HG03460 (cell line): ENCODE measurements around the gene TKT.

Source experiments
- ATAC-seq: cut with Tn5 transposase; IDR thresholded peaks from one replicate; pipeline ENCODE4 v1.9.1; 2021; ENCODE audit not compliant: unreplicated experiment

The TKT gene

GRCh38 chr3:53199834-53200233 lies 56.0 kb downstream of the TKT start:
- no peak for ATAC-seq

GRCh38 chr3:53198996-53199395 lies 56.8 kb downstream of the TKT start:
- ATAC-seq = no peak

GRCh38 chr3:53198256-53198977 lies 57.4 kb downstream of the TKT start:
- no peak for ATAC-seq

GRCh38 chr3:53196575-53197407 lies 59.0 kb downstream of the TKT start:
- no peak for ATAC-seq

- no peak for ATAC-seq
Measured at GRCh38 chr3:53195602-53196574, 59.9 kb downstream of the TKT start.

GRCh38 chr3:53195066-53195450 lies 60.8 kb downstream of the TKT start:
- no peak for ATAC-seq

GRCh38 chr3:53194210-53195065 lies 61.4 kb downstream of the TKT start:
- no peak for ATAC-seq

GRCh38 chr3:53193466-53194209 lies 62.2 kb downstream of the TKT start:
- no peak for ATAC-seq

- ATAC-seq = no peak
Measured at GRCh38 chr3:53192608-53193007, 63.2 kb downstream of the TKT start.

- no peak for ATAC-seq
Measured at GRCh38 chr3:53191836-53192480, 63.9 kb downstream of the TKT start.

GRCh38 chr3:53190659-53191058 lies 65.2 kb downstream of the TKT start:
- peak; percentile 55 for ATAC-seq

- ATAC-seq = no peak
Measured at GRCh38 chr3:53189276-53189675, 66.5 kb downstream of the TKT start.

GRCh38 chr3:53188720-53189119 lies 67.1 kb downstream of the TKT start:
- no peak for ATAC-seq

GRCh38 chr3:53188136-53188685 lies 67.6 kb downstream of the TKT start:
- ATAC-seq = no peak

GRCh38 chr3:53187430-53187829 lies 68.4 kb downstream of the TKT start:
- ATAC-seq = no peak

GRCh38 chr3:53186726-53187125 lies 69.1 kb downstream of the TKT start:
- no peak for ATAC-seq

GRCh38 chr3:53185761-53186465 lies 69.9 kb downstream of the TKT start:
- ATAC-seq = no peak

- no peak for ATAC-seq
Measured at GRCh38 chr3:53184701-53185100, 71.1 kb downstream of the TKT start.
